HG03045 (cell line): ENCODE measurements around the gene OR52I1.

Experiments
- ATAC-seq: cut with Tn5 transposase; IDR thresholded peaks from one replicate; pipeline ENCODE4 v1.9.1; 2021; ENCODE audit warnings: mild to moderate bottlenecking, moderate library complexity; ENCODE audit not compliant: unreplicated experiment

OR52I1 gene

GRCh38 chr11:4593739-4594138 lies at the start of gene OR52I1:
Gene OR52I1 (plus strand): TSS chr11:4594039. CDS start chr11:4594039, 0 bp downstream.
- no peak for ATAC-seq

GRCh38 chr11:4544891-4545290 lies 48.9 kb upstream of the OR52I1 start, which contains the start of gene OR52M1:
Gene OR52M1 (plus strand): TSS chr11:4545191. CDS start chr11:4545191, 0 bp downstream.
- no peak for ATAC-seq

- no peak for ATAC-seq
These were observed 47.0 kb upstream of the OR52I1 start for GRCh38 chr11:4546878-4547277.

- ATAC-seq, result no peak
These were observed 46.4 kb upstream of the OR52I1 start for GRCh38 chr11:4547416-4547815.

GRCh38 chr11:4551346-4551979 lies 42.4 kb upstream of the OR52I1 start:
- ATAC-seq, result no peak

- ATAC-seq, result no peak
These were observed 34.1 kb upstream of the OR52I1 start for GRCh38 chr11:4559527-4560440.

GRCh38 chr11:4560467-4560866 lies 33.4 kb upstream of the OR52I1 start:
- no peak for ATAC-seq

GRCh38 chr11:4565371-4565770 lies 28.5 kb upstream of the OR52I1 start:
- no peak for ATAC-seq

GRCh38 chr11:4569075-4569474 lies 24.8 kb upstream of the OR52I1 start:
- no peak for ATAC-seq

- ATAC-seq, result no peak
These were observed 17.0 kb upstream of the OR52I1 start for GRCh38 chr11:4576880-4577279.

GRCh38 chr11:4577761-4578160 lies 16.1 kb upstream of the OR52I1 start:
- ATAC-seq, result no peak

GRCh38 chr11:4578624-4579023 lies 15.2 kb upstream of the OR52I1 start:
- no peak for ATAC-seq

- no peak for ATAC-seq
These were observed 13.7 kb upstream of the OR52I1 start for GRCh38 chr11:4580124-4580523.

GRCh38 chr11:4581443-4581842 lies 12.4 kb upstream of the OR52I1 start, which contains the start of gene OR52I2:
Gene OR52I2 (plus strand): TSS chr11:4581743.
- ATAC-seq, result no peak

GRCh38 chr11:4589017-4589416 lies 4.8 kb upstream of the OR52I1 start:
- ATAC-seq, result no peak

- ATAC-seq, result no peak
These were observed 11.2 kb downstream of the OR52I1 start for GRCh38 chr11:4605057-4605456.

- no peak for ATAC-seq
These were observed 12.6 kb downstream of the OR52I1 start for GRCh38 chr11:4606231-4607015.

- ATAC-seq, result no peak
These were observed 13.3 kb downstream of the OR52I1 start for GRCh38 chr11:4607096-4607495.

- ATAC-seq, result peak; percentile 100
These were observed 14.2 kb downstream of the OR52I1 start, which contains the start of gene TRIM68 for GRCh38 chr11:4607781-4608666. Gene TRIM68 (minus strand): TSS chr11:4608231. CDS start chr11:4605504, 2,727 bp downstream.
